Stimulated activated CD8-positive, alpha-beta memory T cell treated with anti-CD3 and anti-CD28 coated beads, Interleukin-12 subunit alpha, Interleukin-12 subunit beta, amount 100 ng/mL, for 4 hours (primary cell): ENCODE results near the gene VSTM5.
"Not testable (repeated sequence)": the region's sequence is repeated elsewhere in the genome, so short reads cannot be mapped to it uniquely, and the experiment has no call there.

Source experiments
- DNase-seq: peaks from one replicate; pipeline ENCODE4 v3.0.0-alpha.2; 2020; ENCODE audit warnings: low read depth

VSTM5 gene, protein sequence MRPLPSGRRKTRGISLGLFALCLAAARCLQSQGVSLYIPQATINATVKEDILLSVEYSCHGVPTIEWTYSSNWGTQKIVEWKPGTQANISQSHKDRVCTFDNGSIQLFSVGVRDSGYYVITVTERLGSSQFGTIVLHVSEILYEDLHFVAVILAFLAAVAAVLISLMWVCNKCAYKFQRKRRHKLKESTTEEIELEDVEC

DNA sequence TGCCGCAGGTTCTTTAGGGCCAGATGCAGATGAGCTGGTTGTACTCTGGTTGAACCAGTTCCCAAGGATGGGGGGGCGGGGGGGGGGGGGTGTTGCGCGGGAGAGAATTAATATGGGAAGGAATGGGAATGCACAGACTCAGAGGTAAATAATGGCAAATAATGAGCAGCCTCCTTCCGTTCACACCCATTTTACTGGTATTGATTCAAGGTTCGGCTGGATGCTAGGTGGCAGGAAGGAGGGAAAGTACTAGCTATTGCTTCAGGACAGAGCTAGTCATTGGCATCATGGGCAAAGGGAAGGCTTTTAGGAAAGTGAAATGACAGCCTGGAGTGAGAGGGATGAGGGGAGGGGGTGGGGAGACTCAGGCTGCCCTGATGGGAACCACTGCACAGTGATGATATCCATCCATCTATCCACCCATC lies at the start of gene VSTM5:
Gene VSTM5 (minus strand): TSS at position 25 of the 425 bp plus-strand sequence. CDS start 116 bp downstream, outside the sequence.
- DNase-seq, result no peak

DNA sequence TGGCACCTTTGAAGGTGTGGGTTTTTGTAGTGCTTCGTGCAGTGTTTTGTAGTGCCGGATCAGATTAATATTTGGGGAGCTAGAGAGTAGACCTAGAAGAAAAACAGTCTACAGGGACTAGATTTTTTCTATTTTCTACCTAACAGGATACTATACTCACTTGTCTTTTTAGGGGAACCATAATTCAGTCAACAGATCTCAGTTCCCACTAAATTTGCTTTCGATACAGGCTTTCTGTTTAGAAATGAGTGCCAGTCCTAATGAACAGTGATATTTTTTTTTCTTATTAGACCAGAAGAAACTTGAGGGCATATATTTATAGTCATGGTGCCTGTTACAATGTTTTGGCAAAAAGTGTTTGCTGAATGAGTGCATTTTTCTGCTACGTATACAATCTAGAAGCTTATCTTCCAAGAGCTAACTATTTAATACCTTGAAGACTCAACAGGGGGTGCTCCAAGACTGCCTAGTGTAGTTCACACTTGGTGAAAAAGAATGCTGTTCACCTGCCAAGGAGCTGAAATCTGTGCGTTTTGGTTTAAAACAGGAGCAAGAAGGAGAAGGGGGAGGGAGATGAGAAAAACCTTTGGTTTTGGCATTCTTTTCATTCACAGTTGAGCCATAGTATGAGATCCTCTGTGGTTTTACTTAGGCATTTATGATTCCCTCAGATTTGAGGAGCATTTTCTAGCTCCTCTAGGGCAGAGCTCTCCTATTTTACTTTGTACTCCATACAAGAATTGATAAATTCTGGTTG lies 44.9 kb upstream of the VSTM5 start:
- no peak for DNase-seq

DNA sequence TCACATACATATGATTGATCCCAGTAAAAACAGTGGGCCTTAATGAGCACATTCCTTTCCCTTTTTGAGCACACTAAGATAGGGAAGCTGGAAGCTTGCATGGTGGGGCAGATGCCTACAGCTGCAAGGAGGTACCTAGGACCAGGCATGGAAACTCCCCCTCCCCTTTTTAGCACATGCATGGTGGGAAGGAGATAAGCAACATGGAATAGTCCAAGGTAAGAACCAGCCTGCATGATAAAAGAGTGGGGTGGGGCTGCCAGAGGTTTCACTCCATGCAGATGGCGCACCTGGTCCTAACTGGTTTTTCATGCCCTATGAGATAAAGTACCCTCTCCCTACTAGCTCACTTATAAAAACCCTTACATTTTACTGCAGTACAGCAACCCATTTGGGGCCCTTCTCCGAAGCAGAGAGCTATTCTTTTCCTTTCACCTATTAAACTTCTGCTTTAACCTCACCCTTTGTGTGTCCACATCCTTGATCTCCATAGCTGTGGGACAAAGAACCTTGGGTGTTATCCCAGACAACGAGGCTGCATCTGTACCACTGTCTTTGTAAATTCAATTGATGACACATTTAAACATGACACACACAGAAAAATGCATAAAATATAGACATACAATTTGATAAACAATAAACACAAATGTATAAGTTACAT lies 40.1 kb upstream of the VSTM5 start:
- DNase-seq, result no peak

DNA sequence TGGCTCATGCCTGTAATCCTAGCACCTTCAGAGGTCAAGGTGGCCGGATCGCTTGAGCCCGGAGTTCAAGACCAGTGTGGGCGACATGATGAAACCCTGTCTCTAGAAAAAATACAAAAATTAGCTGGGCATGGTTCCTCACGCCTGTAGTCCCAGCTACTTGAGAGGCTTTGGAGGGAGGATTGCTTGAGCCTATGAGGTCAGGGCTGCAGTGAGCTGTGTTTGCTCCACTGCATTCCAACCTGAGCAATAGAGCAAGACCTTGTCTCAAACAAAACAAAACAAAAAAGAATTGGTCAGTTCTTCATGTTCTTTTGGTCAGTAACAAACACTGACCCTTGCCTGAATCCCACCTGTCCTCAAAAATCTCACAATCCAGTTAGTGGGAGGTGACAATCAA lies 36.7 kb upstream of the VSTM5 start:
- DNase-seq, result no peak

DNA sequence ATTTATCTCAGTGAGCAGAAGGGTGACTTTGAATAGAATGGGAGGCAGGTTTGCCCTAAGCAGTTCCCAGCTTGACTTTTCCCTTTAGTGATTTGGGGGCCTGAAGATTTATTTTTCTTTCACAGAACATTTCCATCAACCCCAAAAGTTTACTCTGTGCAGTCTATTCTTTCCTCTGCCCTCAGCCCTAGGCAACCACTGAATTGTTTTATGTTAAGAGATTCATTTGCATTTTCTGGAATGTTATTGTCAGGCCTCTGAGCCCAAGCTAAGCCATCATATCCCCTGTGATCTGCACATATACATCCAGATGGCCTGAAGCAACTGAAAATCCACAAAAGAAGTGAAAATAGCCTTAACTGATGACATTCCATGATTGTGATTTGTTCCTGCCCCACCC lies 28.7 kb upstream of the VSTM5 start:
- not testable (repeated sequence) for DNase-seq

DNA sequence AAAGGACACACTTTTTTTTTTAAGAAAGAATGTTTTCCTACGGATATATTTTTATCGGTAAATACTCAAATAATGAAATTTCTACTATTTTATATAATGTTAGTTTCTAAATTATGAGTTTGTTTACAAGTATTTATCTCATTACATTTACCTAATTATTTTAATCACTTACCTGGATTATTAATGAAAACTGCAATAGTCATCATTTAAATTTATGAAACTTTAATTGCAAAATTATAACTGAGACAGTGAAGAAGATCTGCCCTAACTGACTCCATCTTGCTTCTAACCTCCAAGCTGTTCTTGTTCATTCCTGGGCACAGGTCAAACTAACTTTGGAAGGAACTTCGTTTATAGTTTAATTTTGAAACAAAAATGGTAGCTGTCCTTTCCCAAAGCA lies 25.2 kb upstream of the VSTM5 start:
- DNase-seq, result no peak

DNA sequence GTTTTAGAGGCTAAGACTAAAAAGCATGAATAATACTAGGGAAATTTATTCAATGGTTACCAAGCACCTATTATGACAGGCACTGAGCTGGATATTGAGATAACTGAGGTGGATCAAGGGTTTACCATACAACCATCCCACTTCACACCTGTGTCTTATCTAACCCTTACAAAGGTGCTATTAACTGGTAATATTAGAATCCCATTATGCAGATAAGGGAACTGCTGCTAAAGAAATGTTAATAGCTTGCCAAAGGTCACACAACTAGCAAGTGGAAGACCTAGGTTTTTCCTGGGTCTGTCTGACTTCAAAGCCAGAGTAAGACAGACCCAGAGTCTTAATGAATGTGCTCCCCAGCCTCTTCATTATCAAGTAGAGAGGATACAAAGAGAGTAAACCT lies 21.1 kb upstream of the VSTM5 start:
- DNase-seq, result no peak

DNA sequence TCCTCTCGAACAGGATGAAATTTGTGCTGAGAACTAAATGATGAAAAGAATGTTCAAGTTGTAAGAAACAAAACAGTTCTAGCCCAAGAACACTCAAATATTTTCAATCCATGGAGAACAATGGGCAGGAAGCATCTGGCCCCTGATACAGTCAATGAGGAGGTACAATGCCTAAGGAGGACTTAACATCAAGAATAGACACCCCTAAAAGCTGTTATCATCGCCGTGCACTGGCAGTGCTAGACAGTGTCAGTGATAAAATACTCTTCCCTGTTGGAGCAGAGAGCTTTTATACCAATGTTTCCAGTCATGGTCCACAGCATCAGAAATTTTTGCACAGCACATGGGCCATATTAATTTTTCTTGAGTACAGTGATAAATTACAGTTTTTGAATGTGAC lies 20.2 kb upstream of the VSTM5 start:
- DNase-seq, result no peak

DNA sequence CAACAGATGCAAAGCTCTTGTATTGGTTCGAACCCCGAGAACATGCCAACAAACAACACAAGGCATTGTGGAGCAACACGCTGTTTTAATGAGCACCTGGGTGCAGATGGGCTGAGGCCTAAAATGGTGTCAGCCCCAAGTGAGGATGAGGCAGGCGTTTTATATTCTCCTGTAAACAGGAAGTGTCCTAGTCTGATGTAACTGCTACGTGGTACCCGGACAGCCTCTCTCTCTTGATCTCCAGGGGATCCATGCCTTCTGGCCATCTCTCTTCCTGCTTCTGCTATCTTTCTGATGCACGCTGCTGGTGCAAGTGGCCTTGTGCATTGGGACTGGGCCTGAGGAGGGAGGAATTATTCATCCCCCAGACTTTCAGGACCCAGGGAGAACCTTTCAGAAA lies 19.4 kb upstream of the VSTM5 start:
- DNase-seq, result no peak

DNA sequence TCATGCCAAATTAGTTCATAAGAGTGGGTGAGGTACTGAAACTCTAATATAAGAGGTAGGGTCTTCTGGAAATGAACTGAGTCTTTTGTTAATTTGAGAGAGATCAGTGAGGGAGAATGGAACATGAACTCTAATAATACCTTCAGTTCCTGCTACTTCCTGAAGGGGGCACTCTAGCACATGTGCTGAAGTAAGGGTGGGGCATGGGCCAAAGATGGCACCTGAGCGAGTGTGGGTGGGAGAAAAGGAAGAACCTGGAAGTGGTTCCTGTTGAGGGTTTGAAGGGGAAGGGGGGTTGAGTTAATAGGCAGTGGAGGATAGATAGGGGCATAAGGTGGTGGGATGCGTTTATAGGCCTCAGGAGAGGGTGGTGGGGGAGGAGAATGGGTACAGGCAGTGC lies 18.0 kb upstream of the VSTM5 start:
- DNase-seq, result not testable (repeated sequence)

DNA sequence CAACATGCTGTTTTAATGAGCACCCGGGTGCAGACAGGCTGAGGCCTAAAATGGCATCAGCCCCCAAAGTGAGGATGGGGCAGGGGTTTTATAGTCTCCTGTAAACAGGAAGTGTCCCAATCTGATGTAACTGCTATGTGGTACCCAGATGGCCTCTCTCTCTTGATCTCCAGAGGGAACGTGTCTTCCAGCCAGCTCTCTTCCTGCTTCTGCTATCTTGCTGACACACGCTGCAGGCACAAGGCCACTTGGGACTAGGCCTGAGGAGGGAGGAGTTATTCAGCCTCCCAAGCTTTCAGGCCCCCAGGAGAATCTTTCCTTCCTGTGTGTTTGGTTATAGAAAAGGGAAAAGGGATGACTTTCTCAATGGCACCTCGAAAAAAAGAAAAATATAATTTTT lies 11.4 kb upstream of the VSTM5 start:
- no peak for DNase-seq

DNA sequence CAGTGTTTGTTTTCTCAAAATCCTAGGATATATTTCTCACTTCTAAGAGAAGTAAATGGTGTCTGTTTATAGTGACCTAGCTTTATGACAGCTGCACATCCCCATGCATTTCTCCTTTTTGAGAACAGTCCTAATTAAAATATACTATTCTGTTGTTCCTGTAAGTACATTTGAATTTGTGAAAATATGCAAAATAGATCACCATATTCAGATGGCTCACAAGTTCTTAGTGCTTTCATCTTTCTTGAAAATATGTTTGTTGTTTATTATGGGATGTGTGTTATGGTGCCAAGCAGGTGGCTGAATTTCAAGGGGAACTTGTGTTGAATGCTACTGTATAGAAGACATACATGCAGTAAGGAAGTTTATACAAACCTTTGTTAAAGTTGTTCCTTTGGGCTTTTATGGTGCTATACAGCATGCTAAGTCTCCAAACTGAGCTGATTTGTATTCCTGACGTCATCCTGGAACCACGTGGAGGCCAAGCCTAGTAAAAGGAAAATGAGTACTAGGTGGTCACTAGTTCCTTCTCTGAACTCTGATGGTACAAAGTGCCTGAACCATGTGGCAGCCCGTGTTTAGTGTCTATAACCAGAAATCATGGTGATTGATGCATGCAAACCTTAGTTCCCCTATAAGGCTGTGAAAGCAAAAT lies 7.8 kb upstream of the VSTM5 start:
- no peak for DNase-seq

DNA sequence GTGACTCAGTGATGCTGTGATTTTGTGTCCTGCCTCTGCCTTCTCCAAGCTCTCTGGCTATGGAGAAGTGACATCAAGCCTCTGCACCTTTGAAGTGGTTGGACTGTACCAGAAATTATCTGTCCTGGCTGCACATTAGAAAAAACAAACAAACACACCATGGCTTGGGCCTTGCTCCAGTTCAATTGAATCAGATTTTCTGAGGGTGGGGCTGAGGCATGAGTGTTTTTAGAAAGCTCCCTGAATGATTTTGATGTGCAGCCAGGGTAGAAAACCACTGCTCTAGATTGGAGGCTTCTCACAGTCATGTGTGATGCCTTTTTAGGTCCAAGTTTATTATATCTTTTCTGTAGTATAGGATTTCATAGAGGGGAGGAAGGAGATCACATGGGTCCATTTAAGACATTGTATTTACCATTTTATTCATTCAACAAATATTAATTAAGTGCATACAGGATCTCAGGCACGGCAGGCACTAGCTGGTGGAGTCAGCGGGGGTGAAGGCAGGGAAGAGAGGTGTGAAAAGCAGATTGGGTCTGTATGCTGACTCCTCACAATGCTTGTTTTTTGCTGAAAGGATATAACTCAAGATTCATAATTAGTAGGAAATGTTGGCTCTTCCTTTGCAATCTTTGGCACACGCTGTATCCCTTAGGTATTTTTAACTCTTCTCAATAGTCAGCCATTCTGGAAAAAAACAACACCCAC lies 7.1 kb upstream of the VSTM5 start:
- DNase-seq, result no peak

DNA sequence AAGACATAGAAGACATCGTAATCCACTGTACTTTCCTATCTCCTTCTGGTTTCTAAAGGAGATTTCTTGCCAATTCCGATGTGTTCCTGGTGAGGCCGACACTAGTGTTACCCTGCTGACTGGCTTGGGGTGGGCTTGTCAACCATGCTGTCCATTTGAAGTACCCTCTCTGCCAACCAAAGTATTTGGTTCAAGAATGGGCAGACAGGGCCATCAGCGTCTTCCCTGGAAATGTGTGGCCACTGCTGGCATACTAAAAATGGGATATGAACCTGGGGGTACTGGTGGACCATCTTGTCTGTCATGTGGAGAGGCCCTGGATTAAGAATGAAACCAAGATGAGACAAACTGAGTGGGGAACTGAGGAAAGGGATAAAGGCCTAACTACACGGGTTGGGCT lies 1.8 kb upstream of the VSTM5 start:
- no peak for DNase-seq

DNA sequence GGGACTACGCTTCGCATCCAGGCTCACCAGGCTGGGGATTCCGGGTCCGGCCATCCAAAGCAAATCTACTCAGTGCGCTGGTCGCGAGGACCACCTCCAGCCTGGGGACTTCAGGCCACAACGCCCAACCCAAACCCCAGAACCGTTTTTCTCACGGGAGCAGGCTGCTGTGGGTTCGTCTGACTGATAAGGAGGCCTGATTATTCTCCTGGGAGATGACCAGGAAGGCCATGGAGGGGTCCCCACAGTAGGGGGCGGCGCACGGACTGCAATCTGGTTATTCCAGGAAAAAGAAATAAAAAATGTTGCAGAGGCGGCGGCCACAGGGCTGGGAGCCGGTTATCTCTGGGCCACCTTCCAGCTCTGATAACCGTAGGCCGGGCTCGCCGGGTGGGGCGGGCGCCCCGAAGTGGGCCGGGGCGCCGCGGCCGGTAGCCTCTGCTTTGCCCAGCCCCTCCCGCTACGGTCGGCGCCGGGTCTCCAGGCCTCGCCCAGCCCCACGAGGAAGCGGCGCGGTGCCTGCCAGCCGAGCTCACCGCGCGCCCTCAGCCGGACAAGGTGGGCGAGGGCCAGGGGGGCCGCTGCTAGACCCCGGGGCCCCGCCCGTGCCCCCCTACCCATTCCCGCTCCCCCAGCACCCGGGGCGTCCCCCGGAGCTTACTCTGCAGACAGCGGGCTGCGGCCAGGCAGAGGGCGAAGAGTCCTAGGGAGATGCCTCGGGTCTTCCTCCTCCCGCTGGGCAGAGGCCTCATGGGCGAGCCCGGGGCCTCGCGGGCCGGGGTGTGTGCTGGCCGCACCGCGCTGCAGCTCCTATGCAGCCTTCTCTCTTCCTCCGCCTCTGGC lies 446 bp downstream of the VSTM5 start:
- DNase-seq, result no peak

DNA sequence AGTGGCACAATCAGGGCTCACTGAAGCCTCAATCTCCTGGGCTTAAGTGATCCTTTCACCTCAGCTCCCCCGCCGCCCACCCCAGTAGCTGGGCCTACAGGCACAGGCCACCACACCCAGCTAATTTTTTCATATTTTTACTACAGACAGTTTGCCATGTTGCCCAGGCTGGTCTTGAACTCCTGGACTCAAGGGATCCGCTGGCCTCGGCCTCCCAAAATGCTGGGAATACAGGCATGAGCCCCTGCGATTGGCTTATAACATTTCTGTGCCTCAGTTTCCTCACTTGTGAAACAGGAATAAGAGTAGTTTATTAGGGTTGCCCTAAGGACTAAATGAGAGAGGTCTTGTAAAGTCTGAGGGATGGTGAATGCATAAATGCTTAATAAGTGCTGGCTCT lies 1.2 kb downstream of the VSTM5 start:
- DNase-seq, result no peak

DNA sequence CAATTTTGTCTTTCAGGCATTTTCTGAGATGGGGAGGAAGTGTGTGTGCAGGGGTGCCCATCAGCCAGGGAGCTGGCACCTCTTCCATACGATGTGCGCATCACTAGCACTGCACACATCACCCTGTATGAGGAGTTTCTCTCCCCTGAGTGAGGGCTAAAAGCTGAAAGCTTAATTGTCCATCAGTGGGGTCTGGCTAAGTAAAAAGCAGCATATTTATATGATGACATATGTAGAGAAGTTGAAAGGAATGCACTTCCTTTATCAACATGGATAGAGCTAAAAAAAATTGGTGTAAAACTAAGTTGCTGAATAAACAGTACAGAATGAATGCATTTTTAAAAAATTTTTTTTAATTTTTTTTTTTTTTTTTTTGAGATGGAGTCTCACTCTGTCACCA lies 4.0 kb downstream of the VSTM5 start:
- no peak for DNase-seq

DNA sequence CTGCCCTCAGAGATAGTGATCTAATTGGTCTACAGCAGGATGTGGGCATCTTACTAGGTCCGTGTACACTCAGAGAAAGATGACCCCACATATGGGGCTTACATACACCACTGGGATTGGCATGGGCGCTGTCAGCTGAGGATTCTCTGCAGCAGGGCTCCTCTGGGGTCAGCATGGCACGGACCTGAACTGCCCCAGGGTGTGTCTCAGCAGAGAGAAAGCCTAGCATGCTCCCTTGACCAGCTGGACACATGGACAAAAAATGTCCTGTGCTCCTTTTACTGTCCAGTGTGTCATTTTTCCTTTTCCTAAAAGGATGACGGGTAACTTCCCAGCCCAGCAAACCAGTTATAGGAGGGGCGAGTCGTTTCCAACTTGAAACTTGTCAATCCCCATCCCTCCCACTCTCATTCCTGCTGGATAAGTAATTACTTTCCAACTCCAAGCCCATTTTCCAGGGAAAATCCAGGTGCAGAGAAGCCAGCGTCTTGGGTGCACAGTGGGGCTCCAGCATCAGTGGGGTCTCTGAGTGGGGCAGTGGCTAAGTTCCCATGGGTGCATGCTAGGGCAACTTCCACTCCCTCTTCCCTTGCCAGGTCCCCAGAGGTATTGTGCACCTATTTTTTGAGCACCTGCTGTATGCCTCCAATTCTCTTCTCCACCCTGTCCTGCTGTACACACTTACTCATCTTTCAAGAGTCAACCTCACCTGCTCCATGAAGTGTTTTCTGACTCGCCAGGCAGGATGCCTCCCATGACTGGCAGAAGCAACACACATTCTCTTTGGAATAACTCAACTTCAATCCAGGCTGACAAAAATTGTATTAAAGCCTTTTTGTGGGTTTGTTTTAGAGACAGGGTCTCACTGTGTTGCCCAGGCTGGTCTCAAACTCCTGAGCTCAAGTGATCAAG lies 5.0 kb downstream of the VSTM5 start:
- DNase-seq, result no peak

DNA sequence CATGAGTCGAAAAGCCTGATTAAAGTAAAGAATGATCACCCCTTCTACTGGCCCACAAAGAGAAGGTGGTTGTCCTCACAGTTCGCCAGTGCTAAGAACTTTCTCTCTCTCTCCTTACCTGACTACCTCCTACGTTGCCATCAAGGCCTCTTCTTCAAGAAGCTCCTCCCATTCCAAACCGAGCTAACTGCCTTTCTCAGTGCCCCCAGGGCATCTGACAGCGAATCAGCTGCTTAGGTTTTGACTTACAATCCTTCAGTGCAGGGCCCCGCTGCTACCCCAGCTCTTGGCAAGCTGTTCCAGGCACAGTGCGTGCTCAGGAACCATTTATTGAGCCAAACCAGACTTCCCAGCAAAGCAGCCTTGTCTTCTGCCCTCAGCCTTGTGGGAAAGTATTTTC lies 5.8 kb downstream of the VSTM5 start:
- DNase-seq, result no peak

DNA sequence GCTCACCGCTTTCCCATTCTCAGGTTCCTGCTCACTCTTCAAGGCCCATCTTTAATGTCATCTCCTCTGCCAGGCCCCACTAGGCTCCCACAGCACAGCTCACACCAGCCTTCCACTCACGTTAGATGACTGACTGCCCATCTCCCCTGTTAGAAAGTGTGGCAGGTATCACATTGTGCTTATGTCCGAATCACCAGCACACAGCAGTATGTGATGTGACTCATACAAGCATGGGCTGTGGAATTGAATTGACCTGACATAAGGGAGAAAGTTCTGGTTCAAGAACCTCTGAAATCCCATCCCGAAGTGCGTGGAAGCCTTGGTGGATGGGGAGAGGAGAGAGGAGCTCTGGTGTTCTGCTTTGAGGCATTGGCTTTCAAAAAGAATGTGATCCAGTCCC lies 6.5 kb downstream of the VSTM5 start:
- no peak for DNase-seq
